Measurements from ENCODE around the gene HMOX2.

HMOX2 gene

DNA sequence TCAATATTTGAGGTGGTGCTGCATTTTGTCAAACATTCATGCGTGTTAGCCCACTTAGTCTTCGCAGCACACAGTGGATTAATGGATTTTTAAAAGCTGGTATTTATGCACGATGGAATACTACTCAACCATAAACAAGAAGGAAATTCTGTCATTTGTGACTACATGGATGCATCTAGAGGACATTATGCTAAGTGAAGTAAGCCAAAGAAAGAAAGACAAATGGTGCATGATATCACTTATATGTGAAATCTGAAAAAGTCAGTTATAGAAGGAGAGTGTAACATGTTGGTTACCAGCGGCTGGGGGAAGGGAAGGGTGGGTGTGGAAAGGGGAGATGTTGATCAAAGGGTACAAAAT is 23.0 kb downstream of the HMOX2 start:
- DNase-seq (ENCODE audit: low read depth in 4 of 4, low spot score in 1 of 4) = no peak

DNA sequence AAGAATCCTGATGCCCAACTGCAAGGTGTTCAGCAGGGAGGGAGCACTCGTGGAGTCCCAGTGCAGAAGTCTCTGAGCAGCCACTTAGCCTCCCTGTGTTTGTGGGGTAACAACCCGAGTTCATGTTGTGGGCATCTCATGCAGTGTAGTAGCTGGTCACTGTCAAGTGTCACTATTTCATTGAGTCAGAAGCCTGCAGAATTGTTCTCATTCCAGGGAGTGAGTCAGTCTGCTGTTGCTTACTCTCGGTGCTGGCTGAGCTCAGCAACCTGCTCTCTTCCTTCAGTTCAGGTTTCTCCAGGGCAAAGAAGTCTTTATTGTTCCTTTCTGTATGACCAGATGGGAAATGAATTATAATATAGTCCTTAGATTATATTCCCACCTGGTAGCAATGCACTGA is 24.1 kb downstream of the HMOX2 start:
- no peak for DNase-seq (ENCODE audit: low read depth in 4 of 4, low spot score in 1 of 4)

DNA sequence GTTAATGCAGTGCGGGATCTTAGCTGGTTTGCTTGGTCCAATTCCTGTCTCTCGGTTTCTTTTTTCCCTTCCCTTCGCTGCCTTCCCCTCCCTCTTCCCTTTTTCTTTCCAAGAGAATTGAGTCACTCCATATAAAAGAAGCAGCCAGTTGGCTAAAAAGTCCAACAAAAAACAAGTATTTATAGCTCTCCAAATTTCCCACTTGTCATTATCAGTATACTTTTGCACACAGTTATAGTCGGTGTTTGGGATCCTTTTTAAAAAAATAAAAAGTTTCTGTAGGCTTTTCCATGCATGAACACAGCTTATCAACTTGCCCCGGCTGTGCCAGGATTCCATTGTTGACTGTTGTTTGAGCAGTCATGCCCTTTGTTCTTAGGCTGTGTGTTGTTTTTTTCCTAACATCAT is 24.9 kb downstream of the HMOX2 start:
- DNase-seq (ENCODE audit: low read depth in 4 of 4, low spot score in 1 of 4) = no peak

DNA sequence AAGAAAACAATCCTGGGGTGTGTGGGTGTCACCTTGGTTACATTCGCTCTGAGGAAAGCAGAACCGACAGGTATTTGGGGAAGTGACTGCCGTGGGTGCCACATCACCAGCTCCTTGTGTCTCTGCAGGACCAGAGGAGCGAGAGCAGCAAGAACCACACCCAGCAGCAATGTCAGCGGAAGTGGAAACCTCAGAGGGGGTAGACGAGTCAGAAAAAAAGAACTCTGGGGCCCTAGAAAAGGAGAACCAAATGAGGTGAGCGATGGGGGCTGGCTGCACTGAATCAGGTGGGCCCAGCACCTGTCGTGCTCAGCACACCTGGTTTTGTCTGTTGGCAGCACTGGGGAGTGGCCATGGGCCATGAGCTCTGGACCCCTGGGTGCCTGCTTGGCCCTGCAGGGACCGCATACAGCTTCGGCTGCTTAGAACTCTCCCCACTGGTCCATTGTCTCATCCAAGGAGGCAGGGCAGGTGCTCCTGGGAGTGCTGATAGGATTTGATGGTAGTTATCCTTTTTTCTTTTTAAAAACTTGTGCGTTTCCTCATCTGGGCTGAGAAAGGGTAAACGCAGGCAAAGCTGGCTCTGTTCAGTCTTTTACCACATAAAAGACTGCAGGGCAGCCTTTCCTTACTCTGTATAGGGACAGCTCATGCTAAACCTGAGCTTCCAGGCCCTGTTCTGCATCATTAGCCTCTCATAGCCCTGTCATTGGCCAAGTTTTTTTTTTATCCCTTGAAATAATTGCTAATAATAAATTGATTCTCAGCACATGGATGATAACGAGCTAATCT is 29.4 kb downstream of the HMOX2 start:
- peak; percentile 23 to 44 (median 32) for DNase-seq (ENCODE audit: low read depth in 4 of 4, low spot score in 1 of 4)

DNA sequence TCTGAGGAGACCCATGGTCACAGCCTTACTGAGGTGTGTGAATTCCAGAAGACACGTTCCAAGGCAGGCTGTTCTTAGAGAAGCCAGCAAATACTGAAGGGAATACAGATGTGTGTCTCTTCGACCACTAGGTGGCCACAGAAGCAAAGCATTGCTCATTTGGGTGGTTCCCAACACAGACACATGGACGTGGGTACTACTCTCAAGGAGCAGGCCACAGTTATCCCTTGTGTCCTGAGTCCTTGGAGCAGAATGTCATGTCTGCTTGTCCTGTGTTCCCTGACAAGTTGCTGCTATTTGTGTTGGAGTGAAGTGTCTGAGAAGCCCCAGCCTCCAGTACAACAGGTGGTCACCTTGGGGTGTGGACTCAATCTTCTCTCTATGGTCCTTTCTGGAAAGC is 30.3 kb downstream of the HMOX2 start:
- peak in 3 of 4 experiments; percentile 13 to 37 (median 21) for DNase-seq (ENCODE audit: low read depth in 4 of 4, low spot score in 1 of 4)

DNA sequence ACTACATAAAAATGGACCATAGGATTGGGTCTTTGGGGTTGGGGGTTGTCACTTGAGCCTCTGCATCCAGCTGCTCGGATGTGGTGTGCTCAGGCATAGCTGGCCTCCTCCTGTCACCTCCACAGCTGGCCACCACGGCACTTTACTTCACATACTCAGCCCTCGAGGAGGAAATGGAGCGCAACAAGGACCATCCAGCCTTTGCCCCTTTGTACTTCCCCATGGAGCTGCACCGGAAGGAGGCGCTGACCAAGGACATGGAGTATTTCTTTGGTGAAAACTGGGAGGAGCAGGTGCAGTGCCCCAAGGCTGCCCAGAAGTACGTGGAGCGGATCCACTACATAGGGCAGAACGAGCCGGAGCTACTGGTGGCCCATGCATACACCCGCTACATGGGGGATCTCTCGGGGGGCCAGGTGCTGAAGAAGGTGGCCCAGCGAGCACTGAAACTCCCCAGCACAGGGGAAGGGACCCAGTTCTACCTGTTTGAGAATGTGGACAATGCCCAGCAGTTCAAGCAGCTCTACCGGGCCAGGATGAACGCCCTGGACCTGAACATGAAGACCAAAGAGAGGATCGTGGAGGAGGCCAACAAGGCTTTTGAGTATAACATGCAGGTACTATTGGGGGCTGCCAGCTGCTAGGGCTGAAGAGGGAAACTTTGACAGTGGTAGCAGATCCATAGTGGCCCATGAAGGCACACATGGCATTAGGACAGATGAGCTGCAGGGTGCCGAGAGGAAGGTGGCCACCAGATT is 31.6 kb downstream of the HMOX2 start:
- no peak for DNase-seq (ENCODE audit: low read depth in 4 of 4, low spot score in 1 of 4)

DNA sequence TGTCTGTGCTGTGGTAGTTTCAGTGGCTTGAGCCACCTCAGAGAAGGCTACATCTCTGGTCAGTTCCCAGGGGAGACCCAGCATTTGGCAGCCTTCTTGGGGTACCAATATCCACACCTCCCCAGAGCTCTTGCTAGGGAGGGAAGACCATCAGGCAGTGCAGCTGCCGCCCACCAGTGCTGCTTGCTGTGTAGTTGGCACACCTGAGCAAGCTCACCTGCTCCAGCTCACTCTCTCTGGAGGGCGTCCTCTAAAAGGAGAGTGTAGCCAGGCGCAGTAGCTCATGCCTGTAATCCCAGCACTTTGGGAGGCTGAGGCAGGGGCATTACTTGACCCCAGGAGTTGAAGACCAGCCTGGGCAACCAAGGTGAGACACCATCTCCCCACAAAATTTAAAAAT is 32.6 kb downstream of the HMOX2 start:
- DNase-seq (ENCODE audit: low read depth in 4 of 4, low spot score in 1 of 4) = no peak

DNA sequence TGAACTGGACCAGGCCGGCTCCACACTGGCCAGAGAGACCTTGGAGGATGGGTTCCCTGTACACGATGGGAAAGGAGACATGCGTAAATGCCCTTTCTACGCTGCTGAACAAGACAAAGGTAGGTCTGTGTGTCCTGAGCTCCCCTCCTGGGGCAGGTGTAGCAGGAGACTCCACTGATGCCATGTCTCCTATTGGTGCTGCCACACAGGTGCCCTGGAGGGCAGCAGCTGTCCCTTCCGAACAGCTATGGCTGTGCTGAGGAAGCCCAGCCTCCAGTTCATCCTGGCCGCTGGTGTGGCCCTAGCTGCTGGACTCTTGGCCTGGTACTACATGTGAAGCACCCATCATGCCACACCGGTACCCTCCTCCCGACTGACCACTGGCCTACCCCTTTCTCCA is 33.2 kb downstream of the HMOX2 start:
- no peak for DNase-seq (ENCODE audit: low read depth in 4 of 4, low spot score in 1 of 4)

DNA sequence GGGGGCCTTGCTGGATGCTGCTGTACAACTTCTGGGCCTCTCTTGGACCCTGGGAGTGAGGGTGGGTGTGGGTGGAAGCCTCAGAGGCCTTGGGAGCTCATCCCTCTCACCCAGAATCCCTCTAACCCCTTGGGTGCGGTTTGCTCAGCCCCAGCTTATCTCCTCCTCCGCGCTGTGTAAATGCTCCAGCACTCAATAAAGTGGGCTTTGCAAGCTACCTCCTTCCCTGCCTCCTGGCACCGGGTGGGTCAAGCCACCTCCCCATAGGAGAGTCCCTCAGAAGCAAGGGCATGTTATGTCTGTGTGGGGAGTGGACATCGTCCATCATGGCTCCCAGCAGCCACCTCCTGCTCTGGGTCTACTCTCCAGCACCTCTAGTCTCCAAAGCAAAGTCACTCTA is 33.9 kb downstream of the HMOX2 start:
- no peak for DNase-seq (ENCODE audit: low read depth in 4 of 4, low spot score in 1 of 4)

DNA sequence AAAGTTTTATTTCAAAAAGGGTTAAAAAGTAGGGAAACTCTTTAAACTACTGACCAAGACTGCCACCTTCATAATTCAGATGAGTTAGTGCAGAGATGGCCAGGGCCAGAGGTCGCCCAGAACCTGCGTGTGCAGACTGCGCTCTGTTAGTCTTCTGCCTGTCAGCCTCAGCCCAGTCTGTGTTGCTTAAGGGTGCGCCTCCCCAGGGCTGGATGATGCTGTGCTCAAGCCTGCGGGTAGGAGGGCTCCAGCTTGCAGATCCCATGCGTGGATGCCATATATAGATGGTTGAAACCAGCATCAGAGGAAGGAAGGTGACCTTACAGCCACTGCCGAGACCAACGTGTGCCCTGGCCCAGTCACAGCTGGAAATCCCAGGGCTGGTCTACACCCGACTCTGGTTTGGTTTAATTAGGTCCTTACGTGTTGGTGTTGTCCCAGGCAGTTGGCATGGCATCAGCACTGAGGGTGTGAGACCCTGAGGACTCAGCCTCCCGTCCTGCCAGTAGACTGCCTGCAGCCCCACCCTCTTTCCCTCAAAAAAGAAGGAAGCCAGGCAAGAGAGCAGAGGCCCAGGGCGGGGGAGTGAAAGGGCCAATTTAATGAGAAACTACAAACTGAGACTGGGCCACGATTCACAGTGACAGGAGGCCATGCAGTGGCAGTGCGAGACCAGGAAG is 34.7 kb downstream of the HMOX2 start:
- DNase-seq (ENCODE audit: low read depth in 4 of 4, low spot score in 1 of 4) = no peak

DNA sequence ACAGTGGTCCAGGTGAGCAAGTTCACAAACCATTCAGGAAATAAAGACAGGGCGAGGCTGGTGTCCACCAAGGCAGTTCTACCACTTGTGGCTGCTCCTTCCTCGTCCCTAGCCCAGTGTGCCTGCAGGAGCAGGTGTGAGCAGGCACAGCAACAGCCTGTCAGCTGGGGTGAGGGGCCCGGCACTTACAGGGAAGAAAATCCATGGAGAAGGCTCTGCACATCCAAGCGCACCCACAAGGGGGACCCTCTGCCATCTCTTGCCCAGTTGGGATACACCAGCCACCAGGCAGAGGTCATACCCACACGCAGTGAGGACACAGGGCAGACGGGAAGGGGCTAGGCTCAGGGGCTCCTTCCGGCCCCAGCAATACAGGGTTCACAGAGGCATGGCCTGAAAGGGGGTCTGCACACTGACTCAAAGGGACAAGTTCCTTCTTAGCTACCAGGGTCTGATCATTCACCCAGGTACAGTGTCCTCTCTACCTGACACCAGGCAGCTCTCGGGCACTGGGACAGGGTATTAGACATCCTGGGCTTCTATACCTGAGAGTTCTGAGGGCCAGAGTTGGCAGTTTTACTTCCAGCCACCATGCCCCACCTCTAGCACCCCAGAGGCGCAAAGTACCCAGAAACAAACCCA is 35.4 kb downstream of the HMOX2 start:
- no peak for DNase-seq (ENCODE audit: low read depth in 4 of 4, low spot score in 1 of 4)

DNA sequence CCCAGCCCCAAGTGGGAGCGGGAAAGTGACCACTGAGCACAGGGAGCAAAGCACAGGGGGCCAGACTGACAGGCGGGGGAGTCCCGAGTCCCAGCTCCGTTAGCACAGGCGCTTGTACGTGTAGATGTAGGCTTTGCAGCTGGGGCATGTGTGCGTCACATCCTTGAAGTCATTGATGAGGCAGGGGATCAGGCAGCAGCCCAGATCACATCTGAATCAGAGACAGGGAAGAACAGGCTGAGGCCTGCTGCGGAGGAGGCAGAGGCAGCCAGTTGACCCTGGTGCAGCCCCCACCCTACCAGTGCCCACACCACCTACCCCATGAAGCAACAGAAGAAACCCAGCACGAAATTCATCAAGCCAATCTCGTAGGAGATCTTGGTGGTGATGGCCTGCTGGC is 36.3 kb downstream of the HMOX2 start:
- no peak for DNase-seq (ENCODE audit: low read depth in 4 of 4, low spot score in 1 of 4)

DNA sequence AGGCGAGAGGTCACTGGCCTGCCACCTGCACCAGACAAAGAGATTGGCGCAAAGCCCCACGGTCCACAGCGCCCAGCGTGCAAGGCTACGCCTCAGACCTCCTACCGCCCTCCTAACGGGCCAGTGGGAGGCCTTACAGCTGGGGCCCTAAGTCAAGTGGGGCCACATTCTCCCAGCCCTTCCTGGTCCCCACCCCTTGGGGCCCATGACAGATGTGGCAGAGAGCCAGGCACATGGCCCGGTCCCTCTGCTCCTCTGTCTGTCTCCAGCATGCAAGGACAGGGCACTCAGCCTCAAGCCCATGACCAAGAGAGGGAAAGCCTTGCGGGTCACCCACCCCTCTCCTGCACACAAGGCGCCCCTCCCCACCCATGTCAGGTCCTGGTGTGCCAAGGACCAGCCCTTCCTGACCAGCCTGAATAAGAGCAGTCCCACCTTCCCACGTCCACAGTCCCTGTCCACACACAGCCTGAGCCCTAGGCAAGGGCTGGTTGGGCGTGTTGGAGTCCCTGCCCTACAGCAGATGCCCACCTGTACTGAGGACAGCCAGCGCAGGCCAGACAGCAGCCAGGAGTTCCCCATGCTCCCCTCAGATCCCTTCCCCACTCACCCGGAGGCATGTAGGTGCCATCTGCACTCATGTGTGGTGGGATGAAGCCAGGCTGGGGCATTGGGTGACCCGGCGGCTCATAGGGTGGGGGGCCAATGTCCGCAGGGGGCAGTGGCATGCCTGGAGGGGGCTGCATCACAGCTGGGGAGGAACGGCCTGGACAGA is 37.1 kb downstream of the HMOX2 start:
- no peak for DNase-seq (ENCODE audit: low read depth in 4 of 4, low spot score in 1 of 4)

DNA sequence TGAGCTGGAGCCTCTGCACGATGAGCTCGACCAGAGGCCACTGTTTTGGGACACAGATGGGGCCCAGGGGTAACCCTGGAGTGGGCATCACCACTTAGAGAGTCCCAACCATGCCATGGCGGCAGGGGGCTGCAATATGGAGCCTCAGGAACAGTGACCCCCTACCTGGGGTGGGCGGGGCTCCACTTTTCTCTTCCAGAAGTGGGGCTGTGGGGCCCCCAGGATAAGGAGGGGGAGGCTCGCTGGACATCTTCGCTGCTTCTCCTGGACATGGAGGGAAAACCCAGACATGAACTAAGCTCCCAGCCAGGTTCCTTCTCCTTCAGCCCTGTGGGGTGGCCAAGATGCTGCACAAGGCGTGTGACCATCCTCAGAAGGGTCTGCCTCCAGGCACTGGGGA is 37.7 kb downstream of the HMOX2 start:
- DNase-seq (ENCODE audit: low read depth in 4 of 4, low spot score in 1 of 4) = no peak

DNA sequence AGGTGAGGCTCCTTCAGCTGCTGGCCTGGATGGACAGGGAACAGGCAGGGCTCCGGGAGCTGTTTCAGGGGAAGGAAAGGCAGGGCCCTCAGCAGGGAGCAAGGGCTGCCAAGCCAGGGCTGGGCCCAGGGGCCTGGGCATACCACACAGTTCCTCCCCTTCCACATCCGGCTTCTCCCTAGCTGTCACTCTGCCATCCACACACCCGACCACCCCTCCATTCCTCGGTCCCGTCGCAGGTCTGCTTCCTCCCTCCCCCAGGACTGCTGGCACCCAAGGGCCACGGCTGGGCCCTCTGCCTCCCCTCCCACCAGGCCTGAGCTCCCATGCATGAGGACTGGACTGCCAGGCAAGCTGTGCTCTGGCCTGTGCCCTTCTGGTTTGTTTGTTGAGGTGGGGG is 38.4 kb downstream of the HMOX2 start:
- no peak for DNase-seq (ENCODE audit: low read depth in 4 of 4, low spot score in 1 of 4)

DNA sequence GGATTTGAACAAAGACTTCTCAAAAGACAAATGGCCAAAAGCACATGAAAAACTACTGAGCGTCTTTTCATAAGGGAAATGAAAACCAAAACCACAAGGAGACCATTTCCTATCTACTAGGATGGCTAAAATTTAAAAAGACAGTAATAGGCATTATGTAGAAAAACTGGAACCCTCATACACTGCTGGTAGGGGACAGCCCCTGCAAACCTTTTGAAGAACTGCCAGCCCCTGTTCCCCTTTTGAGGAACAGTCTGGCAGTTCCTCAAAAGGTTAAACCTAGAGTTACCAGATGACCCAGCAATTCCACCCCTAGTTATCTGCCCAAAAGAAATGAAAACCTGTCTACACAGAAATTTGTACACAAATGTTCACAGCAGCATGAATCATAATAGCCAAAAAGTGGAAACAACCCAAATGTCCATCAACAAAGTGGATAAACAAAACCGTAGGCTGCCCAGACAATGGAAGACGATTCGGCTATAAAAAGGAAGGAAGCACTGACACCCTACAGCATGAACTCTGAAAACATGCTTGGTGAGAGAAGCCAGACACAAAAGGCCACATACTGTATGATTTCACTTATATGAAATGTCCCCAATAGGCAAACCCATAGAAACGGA is 39.5 kb downstream of the HMOX2 start:
- DNase-seq (ENCODE audit: low read depth in 4 of 4, low spot score in 1 of 4) = no peak

DNA sequence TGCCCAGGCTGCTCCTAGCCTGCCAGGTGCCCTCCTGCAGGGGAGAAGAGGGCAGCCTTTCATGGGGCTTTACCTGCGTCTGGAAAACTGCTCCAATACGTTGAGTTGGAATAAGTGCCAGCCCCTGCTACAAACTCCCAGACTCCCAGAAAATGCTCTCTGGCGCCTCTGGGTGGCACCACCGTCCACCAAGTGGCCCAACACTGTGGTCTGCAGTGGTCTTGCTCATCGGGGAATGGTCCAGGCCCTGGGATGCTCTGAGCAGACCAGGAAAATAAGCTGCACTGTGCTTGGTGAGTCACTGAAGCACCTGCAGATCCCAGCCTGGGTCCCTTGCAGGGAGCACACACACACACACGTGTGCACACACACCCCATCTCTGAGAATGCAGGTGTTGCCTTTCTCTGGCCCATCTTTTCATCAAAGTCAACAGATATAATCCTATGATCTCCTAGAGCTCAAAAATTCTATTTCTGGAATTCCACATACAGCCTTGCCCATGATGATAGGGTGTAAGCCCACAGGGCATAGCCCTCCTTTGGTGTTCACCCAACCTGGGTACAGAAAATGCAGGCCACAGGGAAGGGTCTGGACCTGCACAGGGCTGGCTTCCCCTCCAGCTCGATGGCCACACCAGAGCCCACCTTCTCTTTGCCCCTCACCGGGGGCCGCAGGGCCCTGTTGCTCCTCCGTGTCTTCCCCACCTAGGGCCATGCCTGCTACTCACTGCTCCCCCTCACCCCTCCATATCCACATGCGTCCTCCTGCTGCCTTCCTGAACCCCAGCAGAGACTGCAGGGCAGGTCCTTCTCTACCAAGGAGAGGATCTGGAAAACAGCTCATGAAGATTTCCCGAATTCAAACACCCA is 41.8 kb downstream of the HMOX2 start:
- DNase-seq (ENCODE audit: low read depth in 4 of 4, low spot score in 1 of 4) = no peak

DNA sequence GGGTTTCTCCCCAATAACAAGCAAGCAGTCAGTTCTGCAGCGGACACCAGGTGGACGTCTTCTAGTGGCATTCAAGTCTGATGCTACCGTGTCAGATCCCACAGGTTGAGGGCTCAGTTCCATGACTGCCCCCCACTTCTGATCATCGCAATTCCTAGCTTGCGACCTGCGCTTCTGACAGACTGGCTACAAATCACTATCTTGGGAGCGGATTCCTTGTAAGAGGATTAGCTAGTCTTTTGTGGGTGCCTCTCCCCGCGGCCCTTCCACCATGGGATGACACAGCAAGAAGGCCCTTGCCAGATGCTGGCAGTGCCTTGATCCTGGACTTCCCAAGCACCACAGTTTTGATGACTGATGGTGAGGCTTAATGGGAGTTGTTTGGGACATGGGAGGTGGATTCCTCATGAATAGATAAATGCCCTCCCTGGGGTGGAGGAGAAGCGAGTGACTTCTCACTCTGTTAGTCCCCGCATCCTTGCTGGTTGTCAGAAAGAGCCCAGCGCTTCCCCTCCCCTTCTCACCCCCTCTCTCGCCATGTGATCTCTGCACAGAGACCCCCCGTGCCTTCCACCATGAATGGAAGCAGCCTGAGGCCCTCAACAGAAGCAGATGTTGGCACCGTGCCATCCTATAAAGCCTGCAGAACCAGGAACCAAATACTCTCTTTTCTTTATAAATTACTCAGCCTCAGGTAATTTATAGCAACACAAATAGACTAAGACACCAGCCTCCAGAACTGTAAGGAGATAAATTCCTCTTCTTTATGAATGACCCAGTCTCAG is 43.3 kb downstream of the HMOX2 start:
- DNase-seq (ENCODE audit: low read depth in 4 of 4, low spot score in 1 of 4) = no peak

DNA sequence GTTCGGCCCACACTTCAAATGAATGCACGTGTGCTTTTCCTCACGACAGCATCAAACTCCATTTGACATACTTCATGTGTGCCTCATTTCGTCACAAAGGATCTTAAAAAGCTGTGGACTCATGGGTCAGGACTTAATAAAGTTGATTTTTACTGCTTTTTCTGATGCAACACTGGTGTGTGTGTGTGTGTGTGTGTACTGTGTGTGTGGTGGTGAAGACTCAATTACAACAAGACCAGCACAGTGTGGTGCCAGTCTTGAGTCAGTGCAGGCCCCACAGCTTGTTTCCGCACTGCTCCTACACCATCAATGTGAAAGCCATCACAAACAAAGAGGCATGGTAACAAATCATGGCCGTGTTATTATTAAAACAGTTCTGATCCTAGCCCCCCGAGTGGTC is 44.7 kb downstream of the HMOX2 start:
- no peak for DNase-seq (ENCODE audit: low read depth in 4 of 4, low spot score in 1 of 4)

All from stimulated activated CD4-positive, alpha-beta T cell treated with anti-CD3 and anti-CD28 coated beads, Interleukin-1b, Interleukin-23, amount 100 ng/mL, for 24 hours (primary cell).